Hair follicular keratinocyte (primary cell): ENCODE results near the gene ANTKMT. TPM values are rescaled to one million over a fixed set of nuclear protein-coding genes. Genes with fewer than 3 reads are reported as not detected.

ENCODE experiments used
- total RNA-seq: library from RNA; depleted of rRNA; stranded (reverse); fragments of >200 nt; gene quantifications from 2 replicates; pipeline ENCODE4 v1.2.3, GENCODE V29; 2015

Gene ANTKMT
- 61.5 and 70.2 TPM in 2 replicates for total RNA-seq

GRCh38 chr16:720990-721764 lies at the start of gene ANTKMT:
Gene ANTKMT, plus strand, starts transcription at chr16:721146. Its CDS starts 129 bp downstream, at chr16:721275.

GRCh38 chr16:674968-675883 lies 45.7 kb upstream of the ANTKMT start, which contains the start of gene RHBDL1:
Gene RHBDL1, plus strand, starts transcription at chr16:675671. Its CDS starts 120 bp downstream, at chr16:675791.

GRCh38 chr16:679814-680624 lies 40.9 kb upstream of the ANTKMT start, which contains the start of gene STUB1:
Gene STUB1, plus strand, starts transcription at chr16:680410. Its CDS starts 116 bp downstream, at chr16:680526.

GRCh38 chr16:684071-684794 lies 36.7 kb upstream of the ANTKMT start, which contains the start of gene JMJD8:
Gene JMJD8, minus strand, starts transcription at chr16:684334. Its CDS starts 15 bp downstream, at chr16:684319.

GRCh38 chr16:705431-706188 lies 15.3 kb upstream of the ANTKMT start, which contains the start of gene FBXL16:
Gene FBXL16, minus strand, starts transcription at chr16:705801. Its CDS starts 8,396 bp downstream, at chr16:697405.

GRCh38 chr16:714558-715476 lies 6.1 kb upstream of the ANTKMT start, which contains the start of gene METRN:
Gene METRN, plus strand, starts transcription at chr16:715118. Its CDS starts 172 bp downstream, at chr16:715290.

GRCh38 chr16:726438-727290 lies 5.7 kb downstream of the ANTKMT start, which contains the start of the genes CCDC78 and HAGHL:
Gene CCDC78, minus strand, starts transcription at chr16:726443. Its CDS starts 76 bp downstream, at chr16:726367.
Gene HAGHL, plus strand, starts transcription at chr16:727106. Its CDS starts 404 bp downstream, at chr16:727510.

GRCh38 chr16:740764-741505 lies 20.0 kb downstream of the ANTKMT start, which contains the start of gene CIAO3:
Gene CIAO3, minus strand, starts transcription at chr16:740997. Its CDS starts 12 bp downstream, at chr16:740985.

GRCh38 chr16:760545-761343 lies 39.8 kb downstream of the ANTKMT start, which contains the start of gene MSLN:
Gene MSLN, plus strand, starts transcription at chr16:760734. Its CDS starts 1,947 bp downstream, at chr16:762681.

Other genes with a start within 250 kb of the ANTKMT start
- gene CAPN15, start 193.4 kb upstream of the ANTKMT start, total RNA-seq: 39.7 and 43.8 TPM in 2 replicates
- gene PRR35, start 160.8 kb upstream of the ANTKMT start, total RNA-seq: not detected in 2 replicates
- gene NHLRC4, start 154.1 kb upstream of the ANTKMT start, total RNA-seq: 0.11 and 0.16 TPM in 2 replicates
- gene PIGQ, start 151.2 kb upstream of the ANTKMT start, total RNA-seq: 19.8 and 27.6 TPM in 2 replicates
- gene RAB40C, start 131.1 kb upstream of the ANTKMT start, total RNA-seq: 18.1 and 19.2 TPM in 2 replicates
- 0.47 TPM in 1 of 2 replicates, not detected in the other for gene WFIKKN1, start 90.2 kb upstream of the ANTKMT start, total RNA-seq
- 161 and 174 TPM in 2 replicates for gene METTL26, start 84.8 kb upstream of the ANTKMT start, total RNA-seq
- 36.5 and 55.2 TPM in 2 replicates for gene MCRIP2, start 79.3 kb upstream of the ANTKMT start, total RNA-seq
- gene WDR90, start 71.8 kb upstream of the ANTKMT start, total RNA-seq: 8.5 and 9.8 TPM in 2 replicates
- 52.0 and 72.9 TPM in 2 replicates for gene RHOT2, start 53.0 kb upstream of the ANTKMT start, total RNA-seq
- 5.1 and 9.8 TPM in 2 replicates for gene RHBDL1, start 45.5 kb upstream of the ANTKMT start, total RNA-seq
- 216 and 264 TPM in 2 replicates for gene STUB1, start 40.7 kb upstream of the ANTKMT start, total RNA-seq
- 35.5 and 58.9 TPM in 2 replicates for gene JMJD8, start 36.8 kb upstream of the ANTKMT start, total RNA-seq
- gene WDR24, start 30.7 kb upstream of the ANTKMT start, total RNA-seq: 9.1 and 9.4 TPM in 2 replicates
- 0.19 and 2.0 TPM in 2 replicates for gene FBXL16, start 15.3 kb upstream of the ANTKMT start, total RNA-seq
- 119 and 198 TPM in 2 replicates for gene METRN, start 6.0 kb upstream of the ANTKMT start, total RNA-seq
- 3.6 and 3.8 TPM in 2 replicates for gene CCDC78, start 5.3 kb downstream of the ANTKMT start, total RNA-seq
- 18.9 and 26.2 TPM in 2 replicates for gene HAGHL, start 6.0 kb downstream of the ANTKMT start, total RNA-seq
- gene CIAO3, start 19.9 kb downstream of the ANTKMT start, total RNA-seq: 19.4 and 30.0 TPM in 2 replicates
- 0.78 and 3.8 TPM in 2 replicates for gene MSLN, start 39.6 kb downstream of the ANTKMT start, total RNA-seq
- 29.0 and 43.2 TPM in 2 replicates for gene RPUSD1, start 67.2 kb downstream of the ANTKMT start, total RNA-seq
- 23.5 and 26.5 TPM in 2 replicates for gene CHTF18, start 67.5 kb downstream of the ANTKMT start, total RNA-seq
- not detected in 2 replicates for gene GNG13, start 79.6 kb downstream of the ANTKMT start, total RNA-seq
- 12.9 and 26.4 TPM in 2 replicates for gene LMF1, start 249.8 kb downstream of the ANTKMT start, total RNA-seq